ENCODE measurements around the gene DRAM2. TPM values are rescaled to one million over a fixed set of nuclear protein-coding genes. Genes with fewer than 3 reads are reported as not detected.
A peak's percentile ranks its signal among the peaks of the same experiment; 100 is the strongest.

The DRAM2 gene
- total and polyA plus RNA-seq, 9 of the 15 experiments (the other 6 are each of a cell fraction or from before 2014, with no cell fraction given): 29.0 to 161 (median 53.5) TPM

GRCh38 chr1:111101854-111102642 is 37.8 kb downstream of the DRAM2 start (continued):
- TF ChIP-seq ZNF407 (IDR thresholded peaks at IDR 0.05; ENCODE audit: low read depth) (no peak), NCOR1 (IDR thresholded peaks at IDR 0.05) (peak; percentile 67), SP2 (IDR thresholded peaks at IDR 0.05; ENCODE audit: extremely low read depth, low read depth, low read length, poor library complexity, severe bottlenecking) (no peak), USF2 (CRISPR knock-in tag; IDR thresholded peaks at IDR 0.05) (no peak), PRPF4 (IDR thresholded peaks at IDR 0.05; ENCODE audit: insufficient read depth, low read depth, low read length, poor library complexity, severe bottlenecking) (no peak), HDAC6 (IDR thresholded peaks at IDR 0.05; ENCODE audit: low read depth, low read length) (no peak), TSHZ1 (CRISPR knock-in tag; IDR thresholded peaks at IDR 0.05) (no peak), ZBTB12 (CRISPR knock-in tag; IDR thresholded peaks at IDR 0.05) (no peak), PCBP1 (IDR thresholded peaks at IDR 0.05; ENCODE audit: low read depth, low read length, poor library complexity, severe bottlenecking) (no peak), ZNF436 (CRISPR knock-in tag; IDR thresholded peaks at IDR 0.05) (no peak)

Data from K562 (cell line).